ENCODE data around the gene ARG2. TPM values are rescaled to one million over a fixed set of nuclear protein-coding genes. Genes with fewer than 3 reads are reported as not detected.

ARG2 gene
- total and polyA plus RNA-seq, 2 donors (not counting 1 experiment from before 2014, with no cell fraction given), result 1.9 to 8.4 TPM

DNA sequence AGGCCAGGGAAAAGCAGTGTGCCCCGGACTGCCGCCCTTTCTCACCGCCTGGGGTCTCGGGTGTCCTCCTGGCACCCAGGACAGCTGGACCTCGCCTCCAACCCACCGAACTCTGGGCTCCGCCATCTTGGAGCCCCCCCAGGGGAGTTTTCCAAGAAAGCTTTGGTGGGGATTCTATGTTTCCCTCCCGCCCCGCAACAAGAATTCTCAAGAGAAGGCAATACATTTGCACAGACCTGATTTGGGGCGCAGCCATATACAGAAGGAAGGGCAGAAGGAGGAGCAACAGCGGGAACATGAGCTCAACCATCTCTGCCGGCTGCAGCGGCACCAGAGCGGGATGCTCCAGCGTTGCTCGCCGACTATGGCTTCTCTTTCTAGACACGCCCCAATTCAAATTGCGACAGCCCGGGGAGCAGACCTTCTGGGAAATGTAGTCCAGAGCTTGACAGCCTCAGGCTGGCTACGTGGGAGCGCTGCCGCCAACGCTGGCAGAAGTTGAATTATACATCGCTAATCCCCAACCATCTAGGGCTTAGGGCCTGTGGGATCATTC, 75.8 kb downstream of the ARG2 start, which contains the start of gene RDH11:
Gene RDH11 (minus strand): TSS at position 371 of the 556 bp plus-strand sequence. CDS start 61 bp downstream, at position 310.
- Histone ChIP-seq H3K79me2 (ENCODE audit: control insufficient read depth, insufficient read depth, low read length) (peaks cover 28% of the 10 kb centered on the region), H3K4me3 (replicated peaks in 1 of 4; ENCODE audit: control extremely low read depth in 1 of 4, insufficient read depth in 1 of 4, low read depth in 3 of 4, low read length in 4 of 4) (peak within 1 kb of the TSS; percentile 65 to 99 (median 82)), H3K36me3 (ENCODE audit: control insufficient read depth, insufficient read depth, low read length) (peaks cover 8% of the 10 kb centered on the region), H3K4me2 (ENCODE audit: extremely low read depth, insufficient read depth, low read length) (peak within 1 kb of the TSS; percentile 80), H2AFZ (ENCODE audit: low read length) (peak within 1 kb of the TSS; percentile 62), H3K27ac (ENCODE audit: insufficient read depth, low read length) (peak within 1 kb of the TSS; percentile 94), H3K27me3 (ENCODE audit: control insufficient read depth, insufficient read depth, low read length) (no peaks in the 10 kb centered on the region), H3K4me1 (ENCODE audit: control insufficient read depth, extremely low read depth, insufficient read depth, low read length) (peaks cover 8% of the 10 kb centered on the region), H4K20me1 (ENCODE audit: control insufficient read depth, extremely low read depth, insufficient read depth, low read length) (no peaks in the 10 kb centered on the region), H3K9ac (ENCODE audit: insufficient read depth, low read length) (peak within 1 kb of the TSS; percentile 69), H3K9me3 (ENCODE audit: control insufficient read depth, insufficient read depth, low read depth, low read length) (no peaks in the 10 kb centered on the region)
- peak; percentile 89 to 92 for DNase-seq (ENCODE audit: low read depth in 2 of 2)
- no peak for TF ChIP-seq EZH2 (IDR thresholded peaks at IDR 0.05; ENCODE audit: low read length, missing control alignments)
- TF ChIP-seq, protein P1, sequence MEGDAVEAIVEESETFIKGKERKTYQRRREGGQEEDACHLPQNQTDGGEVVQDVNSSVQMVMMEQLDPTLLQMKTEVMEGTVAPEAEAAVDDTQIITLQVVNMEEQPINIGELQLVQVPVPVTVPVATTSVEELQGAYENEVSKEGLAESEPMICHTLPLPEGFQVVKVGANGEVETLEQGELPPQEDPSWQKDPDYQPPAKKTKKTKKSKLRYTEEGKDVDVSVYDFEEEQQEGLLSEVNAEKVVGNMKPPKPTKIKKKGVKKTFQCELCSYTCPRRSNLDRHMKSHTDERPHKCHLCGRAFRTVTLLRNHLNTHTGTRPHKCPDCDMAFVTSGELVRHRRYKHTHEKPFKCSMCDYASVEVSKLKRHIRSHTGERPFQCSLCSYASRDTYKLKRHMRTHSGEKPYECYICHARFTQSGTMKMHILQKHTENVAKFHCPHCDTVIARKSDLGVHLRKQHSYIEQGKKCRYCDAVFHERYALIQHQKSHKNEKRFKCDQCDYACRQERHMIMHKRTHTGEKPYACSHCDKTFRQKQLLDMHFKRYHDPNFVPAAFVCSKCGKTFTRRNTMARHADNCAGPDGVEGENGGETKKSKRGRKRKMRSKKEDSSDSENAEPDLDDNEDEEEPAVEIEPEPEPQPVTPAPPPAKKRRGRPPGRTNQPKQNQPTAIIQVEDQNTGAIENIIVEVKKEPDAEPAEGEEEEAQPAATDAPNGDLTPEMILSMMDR (conservative IDR thresholded peaks at IDR 0.05 in 1 of 2, IDR thresholded peaks at IDR 0.05 in 1 of 2; ENCODE audit: low read depth in 1 of 2, low read length in 2 of 2), result no peak

DNA sequence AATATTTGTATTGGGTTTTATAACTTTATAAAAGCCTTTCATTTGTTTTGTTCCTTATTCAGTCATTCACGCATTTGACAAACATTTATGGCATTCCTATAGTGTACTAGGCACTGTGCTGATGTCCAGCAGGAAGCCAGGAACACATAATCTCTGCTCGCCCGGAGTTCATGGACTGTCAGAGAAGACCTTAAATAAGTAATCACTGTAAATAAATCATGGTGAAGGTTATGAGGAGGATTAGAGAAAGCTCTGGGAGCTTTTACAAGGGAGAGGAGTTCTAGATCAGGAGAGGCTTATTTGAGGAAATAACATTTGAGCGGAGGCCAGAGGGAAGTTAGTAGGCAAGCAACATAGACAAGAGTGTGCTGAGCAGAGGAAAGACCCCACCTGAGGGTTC, 77.3 kb downstream of the ARG2 start:
- Histone ChIP-seq H3K4me2 (ENCODE audit: extremely low read depth, insufficient read depth, low read length) (no peak overlapping the region), H2AFZ (ENCODE audit: low read length) (no peak overlapping the region), H3K9ac (ENCODE audit: insufficient read depth, low read length) (no peak overlapping the region), H3K36me3 (ENCODE audit: control insufficient read depth, insufficient read depth, low read length) (peaks cover 4% of the 10 kb centered on the region), H3K79me2 (ENCODE audit: control insufficient read depth, insufficient read depth, low read length) (peaks cover 23% of the 10 kb centered on the region), H3K27ac (ENCODE audit: insufficient read depth, low read length) (no peak overlapping the region), H3K4me1 (ENCODE audit: control insufficient read depth, extremely low read depth, insufficient read depth, low read length) (peaks cover 8% of the 10 kb centered on the region), H3K27me3 (ENCODE audit: control insufficient read depth, insufficient read depth, low read length) (no peaks in the 10 kb centered on the region), H4K20me1 (ENCODE audit: control insufficient read depth, extremely low read depth, insufficient read depth, low read length) (no peaks in the 10 kb centered on the region), H3K9me3 (ENCODE audit: control insufficient read depth, insufficient read depth, low read depth, low read length) (no peaks in the 10 kb centered on the region), H3K4me3 (replicated peaks in 1 of 4; ENCODE audit: control extremely low read depth in 1 of 4, insufficient read depth in 1 of 4, low read depth in 3 of 4, low read length in 4 of 4) (no peak overlapping the region)
- no peak for DNase-seq (ENCODE audit: low read depth in 2 of 2)
- TF ChIP-seq, protein P1 (conservative IDR thresholded peaks at IDR 0.05 in 1 of 2, IDR thresholded peaks at IDR 0.05 in 1 of 2; ENCODE audit: low read depth in 1 of 2, low read length in 2 of 2), result no peak

DNA sequence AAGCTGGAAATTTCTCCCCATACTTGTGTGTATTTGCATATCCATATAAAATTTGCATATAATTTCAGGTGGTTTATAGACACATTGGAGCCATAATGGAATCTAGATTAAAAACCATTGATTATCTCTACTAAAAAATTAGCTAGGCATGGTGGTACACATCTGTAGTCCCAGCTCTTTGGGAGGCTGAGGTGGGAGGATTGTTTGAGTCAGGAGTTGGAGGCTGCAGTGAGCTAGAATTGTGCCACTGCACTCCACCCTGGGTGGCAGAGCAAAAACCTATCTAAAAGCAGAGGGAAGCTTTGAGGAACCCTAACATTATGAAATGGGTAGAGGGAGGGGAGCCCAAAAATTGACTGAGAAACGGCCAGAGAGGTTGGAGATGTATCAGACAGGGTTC, 78.5 kb downstream of the ARG2 start:
- Histone ChIP-seq H4K20me1 (ENCODE audit: control insufficient read depth, extremely low read depth, insufficient read depth, low read length) (no peaks in the 10 kb centered on the region), H3K79me2 (ENCODE audit: control insufficient read depth, insufficient read depth, low read length) (peaks cover 12% of the 10 kb centered on the region), H3K27ac (ENCODE audit: insufficient read depth, low read length) (no peak overlapping the region), H3K4me1 (ENCODE audit: control insufficient read depth, extremely low read depth, insufficient read depth, low read length) (peaks cover 5% of the 10 kb centered on the region), H3K4me2 (ENCODE audit: extremely low read depth, insufficient read depth, low read length) (no peak overlapping the region), H3K4me3 (replicated peaks in 1 of 4; ENCODE audit: control extremely low read depth in 1 of 4, insufficient read depth in 1 of 4, low read depth in 3 of 4, low read length in 4 of 4) (no peak overlapping the region), H3K36me3 (ENCODE audit: control insufficient read depth, insufficient read depth, low read length) (no peaks in the 10 kb centered on the region), H3K9ac (ENCODE audit: insufficient read depth, low read length) (no peak overlapping the region), H2AFZ (ENCODE audit: low read length) (no peak overlapping the region), H3K27me3 (ENCODE audit: control insufficient read depth, insufficient read depth, low read length) (no peaks in the 10 kb centered on the region), H3K9me3 (ENCODE audit: control insufficient read depth, insufficient read depth, low read depth, low read length) (no peaks in the 10 kb centered on the region)
- DNase-seq (ENCODE audit: low read depth in 2 of 2), result no peak
- TF ChIP-seq, protein P1 (conservative IDR thresholded peaks at IDR 0.05 in 1 of 2, IDR thresholded peaks at IDR 0.05 in 1 of 2; ENCODE audit: low read depth in 1 of 2, low read length in 2 of 2), result no peak

Other genes starting within 250 kb of the ARG2 start
- gene PLEK2, start 207.8 kb upstream of the ARG2 start, total RNA-seq, result 0.17 and 0.51 TPM in 2 replicates
- 1.1 and 3.5 TPM in 2 replicates for gene PLEK2, start 207.8 kb upstream of the ARG2 start, polyA plus RNA-seq
- gene TMEM229B, start 131.2 kb upstream of the ARG2 start, total RNA-seq, result 0.77 and 0.99 TPM in 2 replicates
- gene TMEM229B, start 131.2 kb upstream of the ARG2 start, polyA plus RNA-seq, result 0.26 and 0.68 TPM in 2 replicates
- gene PLEKHH1, start 86.6 kb upstream of the ARG2 start, total RNA-seq, result 0.33 and 0.77 TPM in 2 replicates
- gene PLEKHH1, start 86.6 kb upstream of the ARG2 start, polyA plus RNA-seq, result 0.10 and 0.71 TPM in 2 replicates
- gene PIGH, start 19.7 kb upstream of the ARG2 start, total RNA-seq, result 12.7 and 20.8 TPM in 2 replicates
- gene PIGH, start 19.7 kb upstream of the ARG2 start, polyA plus RNA-seq, result 14.2 and 15.6 TPM in 2 replicates
- gene VTI1B, start 54.7 kb downstream of the ARG2 start, total RNA-seq, result 63.7 and 67.9 TPM in 2 replicates
- 88.9 and 89.8 TPM in 2 replicates for gene VTI1B, start 54.7 kb downstream of the ARG2 start, polyA plus RNA-seq
- gene RDH11, start 75.8 kb downstream of the ARG2 start, total RNA-seq, result 96.8 and 174 TPM in 2 replicates
- 135 and 151 TPM in 2 replicates for gene RDH11, start 75.8 kb downstream of the ARG2 start, polyA plus RNA-seq
- not detected in 2 replicates for gene RDH12, start 82.0 kb downstream of the ARG2 start, total RNA-seq
- gene RDH12, start 82.0 kb downstream of the ARG2 start, polyA plus RNA-seq, result not detected in 2 replicates
- gene ZFYVE26, start 196.7 kb downstream of the ARG2 start, total RNA-seq, result 18.7 and 22.9 TPM in 2 replicates
- gene ZFYVE26, start 196.7 kb downstream of the ARG2 start, polyA plus RNA-seq, result 8.4 and 9.1 TPM in 2 replicates
- 13.1 and 16.3 TPM in 2 replicates for gene RAD51B, start 199.9 kb downstream of the ARG2 start, total RNA-seq
- gene RAD51B, start 199.9 kb downstream of the ARG2 start, polyA plus RNA-seq, result 4.6 and 7.9 TPM in 2 replicates

All from fibroblast of lung (primary cell).